ENCODE results near the gene OPRPN.

The OPRPN gene

DNA sequence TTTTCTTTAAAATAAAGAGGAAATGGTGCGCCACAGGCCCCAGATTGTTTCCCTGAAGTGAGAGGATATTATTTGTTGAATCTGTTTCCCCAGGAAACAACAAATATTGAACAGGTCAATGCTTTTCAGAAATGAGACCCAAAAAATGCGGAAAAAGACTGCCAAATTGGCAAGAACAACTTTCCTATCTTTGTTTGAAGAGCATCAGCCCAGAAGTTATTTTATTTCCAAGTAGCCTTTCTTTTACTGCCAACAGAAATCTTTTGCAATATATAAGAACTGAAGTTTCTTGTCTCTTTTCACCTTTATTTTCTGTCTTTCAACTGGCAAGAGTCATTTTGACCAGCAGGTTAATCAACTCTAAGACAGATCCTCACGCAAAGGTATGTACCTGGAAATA lies 37.3 kb upstream of the OPRPN start, which contains the start of gene SMR3A:
Gene SMR3A (plus strand): TSS at position 301 of the 400 bp plus-strand sequence. CDS start 1,356 bp downstream, outside the sequence.
- ATAC-seq: no peak
- TF ChIP-seq, protein P1, sequence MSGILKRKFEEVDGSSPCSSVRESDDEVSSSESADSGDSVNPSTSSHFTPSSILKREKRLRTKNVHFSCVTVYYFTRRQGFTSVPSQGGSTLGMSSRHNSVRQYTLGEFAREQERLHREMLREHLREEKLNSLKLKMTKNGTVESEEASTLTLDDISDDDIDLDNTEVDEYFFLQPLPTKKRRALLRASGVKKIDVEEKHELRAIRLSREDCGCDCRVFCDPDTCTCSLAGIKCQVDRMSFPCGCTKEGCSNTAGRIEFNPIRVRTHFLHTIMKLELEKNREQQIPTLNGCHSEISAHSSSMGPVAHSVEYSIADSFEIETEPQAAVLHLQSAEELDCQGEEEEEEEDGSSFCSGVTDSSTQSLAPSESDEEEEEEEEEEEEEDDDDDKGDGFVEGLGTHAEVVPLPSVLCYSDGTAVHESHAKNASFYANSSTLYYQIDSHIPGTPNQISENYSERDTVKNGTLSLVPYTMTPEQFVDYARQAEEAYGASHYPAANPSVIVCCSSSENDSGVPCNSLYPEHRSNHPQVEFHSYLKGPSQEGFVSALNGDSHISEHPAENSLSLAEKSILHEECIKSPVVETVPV (CRISPR knock-in tag; IDR thresholded peaks at IDR 0.05): no peak
- no peak for TF ChIP-seq OSR1 (CRISPR knock-in tag; IDR thresholded peaks at IDR 0.05)
- TF ChIP-seq ZNF8 (CRISPR knock-in tag; IDR thresholded peaks at IDR 0.05): no peak
- no peak for TF ChIP-seq ZFP3 (CRISPR knock-in tag; IDR thresholded peaks at IDR 0.05)
- no peak for TF ChIP-seq GLIS3 (CRISPR knock-in tag; IDR thresholded peaks at IDR 0.05)
- no peak for TF ChIP-seq RARB (CRISPR knock-in tag; IDR thresholded peaks at IDR 0.05)
- TF ChIP-seq, protein P2, sequence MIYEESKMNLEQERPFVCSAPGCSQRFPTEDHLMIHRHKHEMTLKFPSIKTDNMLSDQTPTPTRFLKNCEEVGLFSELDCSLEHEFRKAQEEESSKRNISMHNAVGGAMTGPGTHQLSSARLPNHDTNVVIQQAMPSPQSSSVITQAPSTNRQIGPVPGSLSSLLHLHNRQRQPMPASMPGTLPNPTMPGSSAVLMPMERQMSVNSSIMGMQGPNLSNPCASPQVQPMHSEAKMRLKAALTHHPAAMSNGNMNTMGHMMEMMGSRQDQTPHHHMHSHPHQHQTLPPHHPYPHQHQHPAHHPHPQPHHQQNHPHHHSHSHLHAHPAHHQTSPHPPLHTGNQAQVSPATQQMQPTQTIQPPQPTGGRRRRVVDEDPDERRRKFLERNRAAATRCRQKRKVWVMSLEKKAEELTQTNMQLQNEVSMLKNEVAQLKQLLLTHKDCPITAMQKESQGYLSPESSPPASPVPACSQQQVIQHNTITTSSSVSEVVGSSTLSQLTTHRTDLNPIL (CRISPR knock-in tag; IDR thresholded peaks at IDR 0.05; ENCODE audit: low read depth): no peak
- no peak for TF ChIP-seq TOX (CRISPR knock-in tag; IDR thresholded peaks at IDR 0.05; ENCODE audit: borderline replicate concordance)
- TF ChIP-seq PPARA (CRISPR knock-in tag; IDR thresholded peaks at IDR 0.05; ENCODE audit: borderline replicate concordance): no peak

DNA sequence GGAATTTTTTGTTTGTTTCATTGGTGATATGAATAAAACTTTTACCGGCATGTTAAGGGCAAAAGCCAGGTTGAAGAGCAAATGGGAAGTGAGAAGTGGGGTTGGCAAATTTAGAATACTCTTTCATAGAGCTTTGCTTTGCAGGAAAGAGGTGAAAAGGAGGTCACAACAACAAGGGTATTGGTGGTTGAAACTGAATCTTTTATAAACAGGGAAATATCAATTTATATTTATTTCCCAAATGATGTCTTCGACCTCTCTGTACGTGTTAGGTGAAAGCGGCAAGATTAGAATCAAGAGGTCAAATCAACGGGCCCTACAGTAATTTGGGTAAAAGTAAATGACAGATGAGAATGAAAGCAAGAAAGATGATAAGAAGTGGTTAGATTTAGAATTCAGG lies 33.7 kb upstream of the OPRPN start:
- TF ChIP-seq CSDC2 (CRISPR knock-in tag; IDR thresholded peaks at IDR 0.05) (no peak), ZNF565 (CRISPR knock-in tag; conservative IDR thresholded peaks at IDR 0.05; ENCODE audit: low read depth) (no peak), ISL1 (CRISPR knock-in tag; IDR thresholded peaks at IDR 0.05) (no peak), ARNTL (CRISPR knock-in tag; IDR thresholded peaks at IDR 0.05; ENCODE audit: borderline replicate concordance, low read depth) (no peak), RARB (CRISPR knock-in tag; IDR thresholded peaks at IDR 0.05) (no peak), ZFP3 (CRISPR knock-in tag; IDR thresholded peaks at IDR 0.05) (no peak), GLIS3 (CRISPR knock-in tag; IDR thresholded peaks at IDR 0.05) (no peak), ZNF8 (CRISPR knock-in tag; IDR thresholded peaks at IDR 0.05) (no peak), ZC3H10 (CRISPR knock-in tag; IDR thresholded peaks at IDR 0.05) (no peak), ESRRG (CRISPR knock-in tag; IDR thresholded peaks at IDR 0.05) (no peak)
- TF ChIP-seq, protein P1 (CRISPR knock-in tag; IDR thresholded peaks at IDR 0.05): no peak
- TF ChIP-seq, protein P2 (CRISPR knock-in tag; IDR thresholded peaks at IDR 0.05; ENCODE audit: low read depth): no peak
- TF ChIP-seq, protein P3, sequence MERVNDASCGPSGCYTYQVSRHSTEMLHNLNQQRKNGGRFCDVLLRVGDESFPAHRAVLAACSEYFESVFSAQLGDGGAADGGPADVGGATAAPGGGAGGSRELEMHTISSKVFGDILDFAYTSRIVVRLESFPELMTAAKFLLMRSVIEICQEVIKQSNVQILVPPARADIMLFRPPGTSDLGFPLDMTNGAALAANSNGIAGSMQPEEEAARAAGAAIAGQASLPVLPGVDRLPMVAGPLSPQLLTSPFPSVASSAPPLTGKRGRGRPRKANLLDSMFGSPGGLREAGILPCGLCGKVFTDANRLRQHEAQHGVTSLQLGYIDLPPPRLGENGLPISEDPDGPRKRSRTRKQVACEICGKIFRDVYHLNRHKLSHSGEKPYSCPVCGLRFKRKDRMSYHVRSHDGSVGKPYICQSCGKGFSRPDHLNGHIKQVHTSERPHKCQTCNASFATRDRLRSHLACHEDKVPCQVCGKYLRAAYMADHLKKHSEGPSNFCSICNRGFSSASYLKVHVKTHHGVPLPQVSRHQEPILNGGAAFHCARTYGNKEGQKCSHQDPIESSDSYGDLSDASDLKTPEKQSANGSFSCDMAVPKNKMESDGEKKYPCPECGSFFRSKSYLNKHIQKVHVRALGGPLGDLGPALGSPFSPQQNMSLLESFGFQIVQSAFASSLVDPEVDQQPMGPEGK (CRISPR knock-in tag; IDR thresholded peaks at IDR 0.05; ENCODE audit: borderline replicate concordance): no peak
- TF ChIP-seq, protein P4, sequence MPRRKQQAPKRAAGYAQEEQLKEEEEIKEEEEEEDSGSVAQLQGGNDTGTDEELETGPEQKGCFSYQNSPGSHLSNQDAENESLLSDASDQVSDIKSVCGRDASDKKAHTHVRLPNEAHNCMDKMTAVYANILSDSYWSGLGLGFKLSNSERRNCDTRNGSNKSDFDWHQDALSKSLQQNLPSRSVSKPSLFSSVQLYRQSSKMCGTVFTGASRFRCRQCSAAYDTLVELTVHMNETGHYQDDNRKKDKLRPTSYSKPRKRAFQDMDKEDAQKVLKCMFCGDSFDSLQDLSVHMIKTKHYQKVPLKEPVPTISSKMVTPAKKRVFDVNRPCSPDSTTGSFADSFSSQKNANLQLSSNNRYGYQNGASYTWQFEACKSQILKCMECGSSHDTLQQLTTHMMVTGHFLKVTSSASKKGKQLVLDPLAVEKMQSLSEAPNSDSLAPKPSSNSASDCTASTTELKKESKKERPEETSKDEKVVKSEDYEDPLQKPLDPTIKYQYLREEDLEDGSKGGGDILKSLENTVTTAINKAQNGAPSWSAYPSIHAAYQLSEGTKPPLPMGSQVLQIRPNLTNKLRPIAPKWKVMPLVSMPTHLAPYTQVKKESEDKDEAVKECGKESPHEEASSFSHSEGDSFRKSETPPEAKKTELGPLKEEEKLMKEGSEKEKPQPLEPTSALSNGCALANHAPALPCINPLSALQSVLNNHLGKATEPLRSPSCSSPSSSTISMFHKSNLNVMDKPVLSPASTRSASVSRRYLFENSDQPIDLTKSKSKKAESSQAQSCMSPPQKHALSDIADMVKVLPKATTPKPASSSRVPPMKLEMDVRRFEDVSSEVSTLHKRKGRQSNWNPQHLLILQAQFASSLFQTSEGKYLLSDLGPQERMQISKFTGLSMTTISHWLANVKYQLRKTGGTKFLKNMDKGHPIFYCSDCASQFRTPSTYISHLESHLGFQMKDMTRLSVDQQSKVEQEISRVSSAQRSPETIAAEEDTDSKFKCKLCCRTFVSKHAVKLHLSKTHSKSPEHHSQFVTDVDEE (CRISPR knock-in tag; IDR thresholded peaks at IDR 0.05): no peak
- TF ChIP-seq, protein P5, sequence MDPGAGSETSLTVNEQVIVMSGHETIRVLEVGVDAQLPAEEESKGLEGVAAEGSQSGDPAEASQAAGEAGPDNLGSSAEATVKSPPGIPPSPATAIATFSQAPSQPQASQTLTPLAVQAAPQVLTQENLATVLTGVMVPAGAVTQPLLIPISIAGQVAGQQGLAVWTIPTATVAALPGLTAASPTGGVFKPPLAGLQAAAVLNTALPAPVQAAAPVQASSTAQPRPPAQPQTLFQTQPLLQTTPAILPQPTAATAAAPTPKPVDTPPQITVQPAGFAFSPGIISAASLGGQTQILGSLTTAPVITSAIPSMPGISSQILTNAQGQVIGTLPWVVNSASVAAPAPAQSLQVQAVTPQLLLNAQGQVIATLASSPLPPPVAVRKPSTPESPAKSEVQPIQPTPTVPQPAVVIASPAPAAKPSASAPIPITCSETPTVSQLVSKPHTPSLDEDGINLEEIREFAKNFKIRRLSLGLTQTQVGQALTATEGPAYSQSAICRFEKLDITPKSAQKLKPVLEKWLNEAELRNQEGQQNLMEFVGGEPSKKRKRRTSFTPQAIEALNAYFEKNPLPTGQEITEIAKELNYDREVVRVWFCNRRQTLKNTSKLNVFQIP (CRISPR knock-in tag; IDR thresholded peaks at IDR 0.05; ENCODE audit: borderline replicate concordance, low read depth): no peak
- ATAC-seq: no peak
